ENCODE data around the gene TTC16. TPM values are rescaled to one million over a fixed set of nuclear protein-coding genes. Genes with fewer than 3 reads are reported as not detected.

The TTC16 gene
- polyA plus RNA-seq, 4 donors, result 0.08 to 0.38 (median 0.24) TPM

GRCh38 chr9:127720031-127720864 is 4.4 kb downstream of the TTC16 start:
- no peak for DNase-seq (ENCODE audit: low read depth in 4 of 4, low spot score in 3 of 4)

- no peak for DNase-seq (ENCODE audit: low read depth in 4 of 4, low spot score in 3 of 4)
Measured at GRCh38 chr9:127720865-127721227, 5.0 kb downstream of the TTC16 start.

- no peak for DNase-seq (ENCODE audit: low read depth in 4 of 4, low spot score in 3 of 4)
Measured at GRCh38 chr9:127721391-127721821, 5.5 kb downstream of the TTC16 start.

GRCh38 chr9:127722055-127722745 is 6.3 kb downstream of the TTC16 start:
- DNase-seq (ENCODE audit: low read depth in 4 of 4, low spot score in 3 of 4), result no peak

- DNase-seq (ENCODE audit: low read depth in 4 of 4, low spot score in 3 of 4), result no peak
Measured at GRCh38 chr9:127723013-127723412, 7.1 kb downstream of the TTC16 start.

- no peak for DNase-seq (ENCODE audit: low read depth in 4 of 4, low spot score in 3 of 4)
Measured at GRCh38 chr9:127723444-127723843, 7.6 kb downstream of the TTC16 start.

- DNase-seq (ENCODE audit: low read depth in 4 of 4, low spot score in 3 of 4), result no peak
Measured at GRCh38 chr9:127724012-127724411, 8.1 kb downstream of the TTC16 start.

- no peak for DNase-seq (ENCODE audit: low read depth in 4 of 4, low spot score in 3 of 4)
Measured at GRCh38 chr9:127726871-127727270, 11.0 kb downstream of the TTC16 start.

GRCh38 chr9:127728808-127729207 is 12.9 kb downstream of the TTC16 start:
- no peak for DNase-seq (ENCODE audit: low read depth in 4 of 4, low spot score in 3 of 4)

GRCh38 chr9:127729522-127730256 is 13.8 kb downstream of the TTC16 start:
- DNase-seq (ENCODE audit: low read depth in 4 of 4, low spot score in 3 of 4), result no peak

GRCh38 chr9:127730262-127730661 is 14.4 kb downstream of the TTC16 start:
- DNase-seq (ENCODE audit: low read depth in 4 of 4, low spot score in 3 of 4), result no peak

- DNase-seq (ENCODE audit: low read depth in 4 of 4, low spot score in 3 of 4), result no peak
Measured at GRCh38 chr9:127730799-127731410, 15.0 kb downstream of the TTC16 start.

- no peak for DNase-seq (ENCODE audit: low read depth in 4 of 4, low spot score in 3 of 4)
Measured at GRCh38 chr9:127731938-127732337, 16.1 kb downstream of the TTC16 start.

- DNase-seq (ENCODE audit: low read depth in 4 of 4, low spot score in 3 of 4), result no peak
Measured at GRCh38 chr9:127732444-127732843, 16.6 kb downstream of the TTC16 start.

- DNase-seq (ENCODE audit: low read depth in 4 of 4, low spot score in 3 of 4), result no peak
Measured at GRCh38 chr9:127733614-127734013, 17.7 kb downstream of the TTC16 start.

GRCh38 chr9:127734247-127734746 is 18.4 kb downstream of the TTC16 start:
- DNase-seq (ENCODE audit: low read depth in 4 of 4, low spot score in 3 of 4), result no peak

- peak; percentile 87 to 94 (median 92) for DNase-seq (ENCODE audit: low read depth in 4 of 4, low spot score in 3 of 4)
Measured at GRCh38 chr9:127734747-127735529, 19.1 kb downstream of the TTC16 start, which contains the start of gene TOR2A. TOR2A (minus strand) TSS chr9:127735294; CDS start chr9:127735270, 24 bp downstream.

GRCh38 chr9:127735530-127736185 is 19.8 kb downstream of the TTC16 start:
- DNase-seq (ENCODE audit: low read depth in 4 of 4, low spot score in 3 of 4), result no peak

- DNase-seq (ENCODE audit: low read depth in 4 of 4, low spot score in 3 of 4), result no peak
Measured at GRCh38 chr9:127738666-127739065, 22.8 kb downstream of the TTC16 start.

Data from left renal pelvis (tissue), 4 donors.